GM19397 (cell line): ENCODE measurements around the gene DHRS4L2.
"Not testable (repeated sequence)": the region's sequence is repeated elsewhere in the genome, so short reads cannot be mapped to it uniquely, and the experiment has no call there.

Experiments used
- ATAC-seq: cut with Tn5 transposase; IDR thresholded peaks from one replicate; pipeline ENCODE4 v1.9.1; 2021; ENCODE audit warnings: mild to moderate bottlenecking, moderate library complexity; ENCODE audit not compliant: unreplicated experiment

DHRS4L2 gene

GRCh38 chr14:23988607-23989363 is at the start of gene DHRS4L2:
DHRS4L2 (plus strand) TSS chr14:23988929; CDS start chr14:23988948, 19 bp downstream.
- peak; percentile 88 for ATAC-seq

- ATAC-seq = no peak
Measured at GRCh38 chr14:23939607-23940326, 49.0 kb upstream of the DHRS4L2 start.

- no peak for ATAC-seq
Measured at GRCh38 chr14:23941230-23941629, 47.5 kb upstream of the DHRS4L2 start.

- no peak for ATAC-seq
Measured at GRCh38 chr14:23941669-23942068, 47.1 kb upstream of the DHRS4L2 start.

DNA sequence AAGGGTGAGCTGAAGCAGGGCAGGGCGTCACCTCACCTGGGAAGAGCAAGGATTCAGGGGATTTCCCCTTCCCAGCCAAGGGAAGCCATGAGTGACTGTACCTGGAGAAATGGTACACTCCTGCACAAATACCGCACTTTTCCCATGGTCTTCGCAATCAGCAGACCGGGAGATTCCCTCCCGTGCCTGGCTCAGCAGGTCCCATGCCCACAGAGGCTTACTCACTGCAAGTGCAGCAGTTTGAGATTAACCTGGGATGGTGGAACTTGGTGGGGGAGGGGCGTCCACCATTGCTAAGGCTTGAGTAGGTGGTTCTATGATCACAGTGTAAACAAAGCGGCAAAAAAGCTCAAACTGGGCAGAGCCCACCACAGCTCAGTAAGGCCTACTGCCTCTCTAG is 46.1 kb upstream of the DHRS4L2 start:
- ATAC-seq = no peak

- not testable (repeated sequence) for ATAC-seq
Measured at GRCh38 chr14:23949069-23949468, 39.7 kb upstream of the DHRS4L2 start.

DNA sequence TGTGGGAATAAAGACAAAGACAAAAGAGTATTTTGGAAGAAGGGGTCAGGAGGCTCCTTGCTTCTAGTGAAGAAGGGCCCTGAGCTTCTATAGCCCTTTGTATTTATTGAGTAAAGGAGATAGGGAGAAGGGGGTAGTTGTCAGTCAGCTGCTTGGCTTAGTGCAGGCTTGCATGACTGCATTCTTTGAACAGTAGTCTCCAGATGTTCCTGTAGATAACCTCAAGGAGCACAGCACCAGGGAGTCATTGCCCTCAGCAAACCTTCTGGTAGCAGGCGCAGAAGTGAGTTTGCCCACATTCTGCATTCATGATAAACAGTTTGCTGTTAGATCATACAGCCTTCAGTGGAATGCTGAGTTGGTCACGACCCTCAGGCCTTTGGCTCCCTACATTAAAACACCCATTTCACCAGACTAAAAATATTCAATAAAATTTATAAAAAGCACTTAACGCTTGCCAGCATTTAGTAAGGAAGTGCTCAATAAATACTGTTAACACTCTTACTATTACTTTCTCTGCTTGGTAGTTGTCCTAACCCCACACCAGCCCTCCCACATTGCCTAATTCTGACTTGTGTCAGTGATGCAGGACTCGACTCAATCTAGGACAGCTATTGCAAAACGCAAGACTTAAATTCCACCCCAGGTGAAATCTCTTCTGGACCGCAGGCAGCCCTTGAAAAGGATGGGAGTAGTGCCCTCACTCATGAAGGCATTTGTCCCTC is 38.2 kb upstream of the DHRS4L2 start:
- no peak for ATAC-seq

- not testable (repeated sequence) for ATAC-seq
Measured at GRCh38 chr14:23951136-23951466, 37.6 kb upstream of the DHRS4L2 start.

- no peak for ATAC-seq
Measured at GRCh38 chr14:23951590-23952201, 37.0 kb upstream of the DHRS4L2 start.

DNA sequence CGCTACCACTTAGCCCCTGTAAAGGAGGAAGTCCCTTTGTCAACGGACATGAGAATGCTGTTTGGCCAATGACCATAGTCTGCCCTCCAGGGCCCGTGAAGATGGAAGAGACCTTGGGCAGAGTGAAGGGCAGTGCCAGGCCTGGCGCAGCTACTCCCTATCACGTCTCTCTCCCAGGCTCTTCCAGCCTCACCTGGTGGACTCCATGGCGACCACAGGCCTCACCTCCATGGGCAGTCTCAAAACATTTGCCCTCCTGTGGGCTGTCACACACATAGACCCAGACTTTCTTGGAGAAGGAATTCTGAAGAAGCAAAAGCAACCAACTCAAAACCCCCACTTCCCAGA is 35.6 kb upstream of the DHRS4L2 start:
- not testable (repeated sequence) for ATAC-seq

DNA sequence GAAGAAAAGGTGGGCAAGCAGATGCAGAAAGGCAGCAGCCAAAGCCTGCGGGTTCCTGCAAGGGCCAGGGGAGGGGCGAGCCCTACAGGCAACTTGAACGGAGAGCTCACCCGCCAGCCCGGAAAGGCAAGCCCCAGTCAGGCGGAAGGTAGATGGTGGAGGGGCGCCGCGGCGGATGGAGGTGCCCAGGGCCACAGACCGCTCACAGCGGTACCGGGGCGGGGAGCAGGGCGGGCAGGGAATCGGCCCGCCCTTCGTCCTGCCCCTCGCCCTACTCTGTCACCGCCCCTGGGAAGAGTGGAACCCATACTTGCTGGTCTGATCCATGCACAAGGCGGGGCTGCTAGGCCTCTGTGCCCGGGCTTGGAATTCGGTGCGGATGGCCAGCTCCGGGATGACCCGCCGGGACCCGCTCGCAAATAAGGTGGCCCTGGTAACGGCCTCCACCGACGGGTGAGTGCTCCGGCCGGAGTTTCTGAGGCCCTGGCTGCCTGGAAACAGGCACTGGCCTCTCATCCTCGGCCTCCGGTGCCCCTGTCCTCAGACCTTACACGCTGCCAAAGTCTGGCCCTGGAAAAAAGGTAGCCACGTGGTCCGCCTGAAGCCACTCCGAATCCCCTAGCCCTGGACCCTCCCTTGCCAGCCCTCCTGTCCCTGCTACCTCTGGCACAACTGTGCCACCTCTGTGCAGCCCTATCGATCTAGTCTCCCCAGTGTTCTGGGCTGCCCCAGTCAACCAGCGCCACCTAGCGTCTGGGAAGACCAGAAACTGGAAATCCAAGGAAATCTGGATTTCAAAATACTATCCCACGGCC is 35.1 kb upstream of the DHRS4L2 start, which contains the start of gene DHRS4:
DHRS4 (plus strand) TSS at position 307 of the 815 bp plus-strand sequence; CDS start at position 326, 19 bp downstream.
- ATAC-seq = peak; percentile 89

GRCh38 chr14:23954279-23954614 is 34.5 kb upstream of the DHRS4L2 start:
- ATAC-seq = peak; percentile 25

DNA sequence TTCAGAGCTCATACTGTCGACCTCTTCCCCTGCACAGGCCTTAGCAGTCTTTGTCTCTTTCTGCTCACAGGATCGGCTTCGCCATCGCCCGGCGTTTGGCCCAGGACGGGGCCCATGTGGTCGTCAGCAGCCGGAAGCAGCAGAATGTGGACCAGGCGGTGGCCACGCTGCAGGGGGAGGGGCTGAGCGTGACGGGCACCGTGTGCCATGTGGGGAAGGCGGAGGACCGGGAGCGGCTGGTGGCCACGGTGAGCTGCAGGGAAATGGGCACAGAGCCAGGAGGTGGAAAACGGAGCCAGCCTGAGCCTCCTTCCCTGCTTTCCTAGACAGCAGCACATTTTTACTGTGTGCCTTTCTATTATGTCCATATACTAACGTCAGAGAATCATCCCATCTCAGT is 33.8 kb upstream of the DHRS4L2 start:
- ATAC-seq = not testable (repeated sequence)

DNA sequence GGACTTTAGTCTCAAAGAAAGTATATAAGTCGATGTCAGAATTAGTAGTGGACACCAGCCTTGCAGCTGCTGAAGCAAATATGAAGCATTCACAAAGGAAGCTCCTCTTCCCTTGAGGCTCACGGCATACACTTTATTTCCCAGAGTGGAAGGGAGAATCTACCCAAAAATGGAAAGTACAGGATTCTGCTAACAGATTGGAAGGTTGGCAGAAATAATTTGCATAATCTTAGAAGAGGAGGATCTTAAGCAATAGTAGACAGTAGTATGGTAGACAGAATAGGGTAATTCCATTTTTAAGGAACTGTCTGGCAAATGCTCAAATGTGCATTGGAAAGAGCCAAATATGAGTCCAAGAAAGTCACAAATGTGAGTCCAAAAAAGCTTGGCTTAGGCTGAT is 32.9 kb upstream of the DHRS4L2 start:
- ATAC-seq = not testable (repeated sequence)

- ATAC-seq = not testable (repeated sequence)
Measured at GRCh38 chr14:23957913-23958569, 30.7 kb upstream of the DHRS4L2 start.

GRCh38 chr14:23960899-23961298 is 27.8 kb upstream of the DHRS4L2 start:
- ATAC-seq = not testable (repeated sequence)

DNA sequence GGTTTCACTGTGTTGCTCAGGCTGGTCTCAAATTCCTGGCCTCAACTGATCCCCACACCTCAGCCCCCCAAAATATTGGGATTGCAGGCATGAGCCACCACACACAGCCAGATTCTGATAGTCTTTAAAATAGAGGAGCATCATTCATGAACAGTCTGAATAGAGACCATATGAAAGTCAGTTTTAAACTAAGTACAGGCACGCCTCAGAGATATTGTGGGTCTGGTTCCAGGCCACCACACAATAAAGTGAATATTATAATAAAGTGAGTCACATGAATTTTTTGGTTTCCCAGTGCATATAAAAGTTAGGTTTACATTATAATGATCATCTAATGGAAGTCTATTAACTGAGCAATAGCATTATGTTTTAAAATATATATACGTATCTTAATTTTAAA is 27.0 kb upstream of the DHRS4L2 start:
- ATAC-seq = not testable (repeated sequence)

DNA sequence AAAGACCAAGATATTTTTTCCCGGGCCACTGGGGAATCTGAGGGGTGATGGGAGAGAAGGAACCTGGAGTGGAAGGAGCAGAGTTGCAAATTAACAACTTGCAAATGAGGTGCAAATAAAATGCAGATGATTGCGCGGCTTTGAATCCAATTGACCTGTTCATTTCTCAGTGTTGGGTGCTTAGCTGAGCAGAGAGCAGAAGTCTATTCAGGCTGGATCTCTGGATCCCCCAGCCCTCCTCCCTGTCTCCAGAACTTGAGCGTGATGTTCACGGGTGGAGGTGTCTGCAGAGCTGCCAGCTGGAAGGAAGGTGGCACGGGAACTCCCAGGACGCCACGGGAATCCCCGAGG is 19.6 kb upstream of the DHRS4L2 start:
- ATAC-seq = not testable (repeated sequence)

GRCh38 chr14:23969481-23970282 is 19.0 kb upstream of the DHRS4L2 start:
- ATAC-seq = peak; percentile 77
